H54 (cell line): ENCODE results near the gene HOXD10.

ENCODE experiments used
- DNase-seq: peaks from one replicate; pipeline ENCODE4 v3.0.0; 2011; ENCODE audit warnings: low spot score, mixed read lengths; ENCODE audit not compliant: insufficient read length
- FAIRE-seq: peaks from 3 replicates; lab custom pipeline; 2011; peaks lifted over from hg19 to GRCh38; lab: Jason Lieb, UNC
- POLR2A ChIP-seq: IDR thresholded peaks from 2 replicates; pipeline ENCODE4 v1.6.1; 2011; ENCODE audit warnings: low read depth, mild to moderate bottlenecking, low read length

The HOXD10 gene

DNA sequence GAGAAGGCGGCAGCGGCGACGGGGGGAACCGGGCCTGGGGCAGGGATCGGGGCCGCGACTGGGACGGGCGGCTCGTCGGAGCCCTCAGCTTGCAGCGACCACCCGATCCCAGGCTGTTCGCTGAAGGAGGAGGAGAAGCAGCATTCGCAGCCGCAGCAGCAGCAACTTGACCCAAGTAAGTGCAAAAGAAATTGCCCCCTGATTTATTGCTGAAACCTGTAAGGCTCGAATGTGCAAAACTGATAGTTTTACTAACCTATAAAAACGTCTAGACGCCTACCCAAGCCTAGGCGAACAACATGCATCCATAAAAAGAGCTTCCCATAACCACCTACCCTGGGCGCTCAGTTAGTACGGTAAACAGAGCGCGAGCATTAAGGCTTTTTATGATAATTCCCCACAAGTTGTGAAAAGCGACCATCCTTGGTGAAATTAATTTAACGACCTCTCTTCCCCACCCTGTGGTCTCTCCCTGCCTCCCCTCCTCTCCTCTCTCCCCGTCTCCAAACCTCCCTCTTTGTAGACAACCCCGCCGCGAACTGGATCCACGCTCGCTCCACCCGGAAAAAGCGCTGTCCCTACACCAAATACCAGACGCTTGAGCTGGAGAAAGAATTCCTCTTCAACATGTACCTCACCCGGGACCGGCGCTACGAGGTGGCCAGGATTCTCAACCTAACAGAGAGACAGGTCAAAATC, 7.0 kb downstream of the HOXD10 start:
- FAIRE-seq = no peak
- TF ChIP-seq POLR2A = no peak
- DNase-seq = no peak

DNA sequence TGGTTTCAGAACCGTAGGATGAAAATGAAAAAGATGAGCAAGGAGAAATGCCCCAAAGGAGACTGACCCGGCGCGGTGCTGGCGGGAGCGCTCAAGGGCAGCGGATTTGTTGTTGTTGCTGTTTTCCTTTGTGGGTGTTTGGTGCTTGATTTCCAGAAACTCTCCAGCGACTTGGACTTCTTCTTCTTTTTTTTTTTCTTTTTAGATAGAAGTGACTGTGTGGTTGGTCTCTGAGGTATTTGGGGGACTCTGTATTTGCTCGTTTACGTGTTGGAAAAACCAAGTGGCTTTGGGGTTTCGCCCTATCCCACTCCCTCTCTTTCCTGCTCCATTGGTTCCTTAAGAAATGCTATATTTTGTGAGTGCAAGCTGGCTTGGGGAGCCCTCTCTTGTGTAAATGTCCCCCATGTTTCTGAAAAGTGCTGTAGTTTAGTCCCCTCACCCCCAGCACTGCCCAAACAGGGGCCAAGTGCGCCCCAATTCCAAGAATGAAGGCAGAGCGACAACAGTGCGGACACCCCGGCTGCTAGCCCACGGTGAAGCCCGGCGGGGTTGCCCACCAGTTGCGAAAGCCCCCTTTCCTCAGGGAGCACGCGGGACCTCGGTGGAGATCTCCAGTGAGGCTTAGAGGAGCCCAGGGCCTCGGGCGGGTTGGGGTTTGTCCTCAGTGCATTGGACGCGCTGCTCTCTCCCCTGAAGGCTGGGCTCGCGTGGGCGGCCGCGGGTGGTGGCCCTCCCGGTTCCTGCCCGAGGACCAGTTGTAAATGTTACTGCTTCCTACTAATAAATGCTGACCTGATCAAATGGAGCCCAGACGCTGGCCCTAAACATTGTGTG, 7.8 kb downstream of the HOXD10 start:
- no peak for FAIRE-seq
- TF ChIP-seq POLR2A = no peak
- no peak for DNase-seq

DNA sequence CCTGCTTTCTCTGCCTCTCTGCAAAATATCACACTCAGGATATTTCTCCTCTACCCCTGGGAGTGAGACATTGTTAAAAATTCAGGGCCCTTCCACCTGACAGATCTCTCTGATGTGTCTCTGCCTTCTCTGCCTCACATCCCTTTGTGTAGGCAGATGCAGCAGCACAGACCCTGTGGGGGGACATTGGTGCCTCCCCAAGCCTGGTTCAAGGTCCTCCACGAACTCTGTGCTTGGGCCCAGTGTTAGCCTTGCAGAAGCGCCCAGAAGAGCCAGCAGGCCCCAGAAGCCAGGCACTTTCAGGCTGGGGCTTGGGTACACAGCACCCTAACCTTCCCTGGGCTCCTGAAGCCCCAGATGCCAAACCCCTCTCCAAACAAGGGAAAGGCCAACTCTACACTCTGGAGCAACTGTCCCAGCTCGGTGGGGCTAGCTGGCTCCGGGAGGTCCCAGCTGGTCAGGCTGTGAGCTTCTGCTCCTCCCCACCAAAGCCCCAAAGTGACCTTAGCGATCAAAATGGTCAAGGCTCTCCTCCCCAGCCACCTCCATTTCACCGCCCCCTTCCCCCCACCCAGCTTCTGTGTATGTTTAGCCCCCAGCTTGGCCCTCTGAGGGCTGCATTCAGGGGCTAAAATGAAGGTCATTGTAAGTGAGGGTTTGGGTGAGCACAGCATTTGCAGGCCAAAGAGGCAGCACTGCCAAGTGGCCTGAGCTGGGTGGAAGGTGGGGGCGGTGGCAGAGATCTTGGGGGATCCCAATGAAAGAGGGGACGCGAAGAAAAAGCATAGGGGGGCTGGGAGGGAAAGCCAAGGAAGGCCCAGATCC, 8.6 kb downstream of the HOXD10 start:
- DNase-seq (no peak), FAIRE-seq (no peak)
- TF ChIP-seq POLR2A = no peak

DNA sequence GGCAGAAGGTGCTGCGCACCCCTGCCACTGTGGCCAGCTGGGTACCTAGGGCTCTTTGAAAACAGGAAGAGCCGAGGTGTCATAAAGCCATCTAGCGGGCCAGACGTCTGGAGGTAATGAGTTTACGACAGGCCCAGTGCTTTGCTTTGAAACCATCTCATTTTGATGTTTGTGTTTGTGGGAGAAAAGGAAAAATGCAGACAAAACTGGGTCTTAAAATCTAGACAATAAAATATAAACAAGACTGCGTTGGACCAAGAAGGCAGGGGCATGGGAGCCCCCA, 9.1 kb downstream of the HOXD10 start:
- no peak for TF ChIP-seq POLR2A
- no peak for DNase-seq
- FAIRE-seq = no peak

DNA sequence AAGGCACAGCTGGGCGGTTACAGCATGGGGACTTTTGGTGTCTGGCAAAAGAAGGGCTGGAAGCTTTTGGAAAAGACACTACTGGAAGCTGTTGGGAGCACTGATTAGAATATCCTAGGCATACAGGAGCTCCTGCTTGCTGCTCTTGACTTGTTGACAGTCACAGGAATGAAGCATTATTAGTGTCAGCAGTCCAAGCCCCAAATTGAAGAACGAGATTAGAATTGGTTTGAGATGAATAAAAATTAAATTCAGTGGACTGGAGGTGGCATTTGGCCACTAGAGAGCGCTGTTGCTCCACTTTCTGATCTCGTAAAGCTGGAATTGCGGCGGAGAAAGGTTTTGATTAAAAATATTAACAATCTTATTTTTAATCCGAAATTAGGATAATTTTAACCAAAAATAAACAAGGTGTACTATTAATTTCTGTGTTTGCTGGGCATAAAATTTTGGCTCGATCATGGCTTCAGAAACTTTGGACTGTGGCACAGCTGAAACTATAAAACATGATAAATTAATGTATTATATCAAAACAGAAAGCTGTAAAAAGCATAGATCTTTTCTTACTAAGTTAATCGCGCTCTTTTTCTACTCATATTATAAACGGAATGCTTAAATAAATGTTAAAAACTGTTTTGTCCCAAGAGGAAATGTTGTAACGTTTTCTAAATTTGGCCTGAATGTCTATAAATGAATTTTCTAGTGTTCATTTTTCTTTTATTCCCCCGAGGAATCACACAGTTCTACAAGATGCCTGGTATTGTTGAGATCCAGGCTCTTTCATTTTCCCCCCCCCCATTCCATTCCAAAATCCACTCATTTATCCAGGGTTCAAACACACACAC, 10.6 kb downstream of the HOXD10 start:
- TF ChIP-seq POLR2A = no peak

DNA sequence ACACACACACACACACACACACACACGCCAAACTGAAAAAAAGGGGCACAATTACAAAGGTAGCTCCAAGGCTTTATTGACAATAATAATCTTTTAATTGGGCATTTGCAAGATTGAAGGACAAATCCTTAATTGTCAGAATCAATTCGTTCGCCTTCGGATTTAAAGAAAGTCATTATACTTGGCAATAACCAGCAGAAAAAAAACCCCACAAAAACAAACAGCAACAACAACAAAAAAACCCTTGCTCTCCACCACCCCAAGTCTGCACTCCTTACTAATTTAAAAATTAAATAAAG, 11.1 kb downstream of the HOXD10 start:
- no peak for TF ChIP-seq POLR2A
- FAIRE-seq = no peak
- no peak for DNase-seq

More for the DNA sequence above, 10.6 kb downstream of the HOXD10 start:
- peak; percentile 82 for FAIRE-seq
- no peak for DNase-seq

DNA sequence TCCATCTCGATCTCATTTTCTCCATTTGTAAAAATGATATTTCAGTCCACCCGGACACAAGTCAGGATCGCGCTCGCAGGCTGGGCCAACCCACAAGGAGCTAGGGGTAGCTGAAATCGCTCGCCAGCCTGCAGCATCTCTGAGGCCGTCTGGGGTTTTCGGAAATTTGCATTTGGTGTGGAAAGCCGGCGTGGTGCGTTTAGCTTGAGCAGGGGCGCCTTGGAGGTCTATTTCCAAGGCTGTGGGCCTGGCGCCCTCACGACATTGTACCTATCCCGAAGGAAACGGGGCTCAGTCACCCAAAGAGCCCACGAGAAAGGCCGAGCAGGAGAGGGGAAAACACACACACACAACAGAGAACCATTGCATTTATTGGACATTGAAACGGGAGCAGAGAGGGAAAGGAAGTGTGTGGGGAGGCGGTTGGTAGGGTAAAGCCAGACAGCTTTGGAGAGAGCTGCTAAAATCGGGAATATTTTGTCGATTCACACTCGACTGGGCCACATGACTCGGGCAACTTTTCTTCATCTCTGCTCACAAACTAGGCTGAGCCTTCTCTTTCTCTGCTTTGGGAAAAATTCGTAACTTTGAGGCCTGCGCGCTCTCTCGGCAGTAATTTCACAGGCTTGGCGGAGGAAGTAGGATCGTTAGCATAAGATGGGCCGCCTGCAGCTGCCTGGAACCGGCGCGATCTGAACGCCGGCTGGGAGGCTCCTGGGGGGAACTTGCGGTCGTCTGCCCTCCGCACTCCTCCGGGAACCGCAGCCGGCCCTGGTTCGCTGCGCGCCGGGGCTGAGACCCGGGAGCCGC, 11.8 kb downstream of the HOXD10 start:
- TF ChIP-seq POLR2A = no peak
- FAIRE-seq (no peak), DNase-seq (no peak)

DNA sequence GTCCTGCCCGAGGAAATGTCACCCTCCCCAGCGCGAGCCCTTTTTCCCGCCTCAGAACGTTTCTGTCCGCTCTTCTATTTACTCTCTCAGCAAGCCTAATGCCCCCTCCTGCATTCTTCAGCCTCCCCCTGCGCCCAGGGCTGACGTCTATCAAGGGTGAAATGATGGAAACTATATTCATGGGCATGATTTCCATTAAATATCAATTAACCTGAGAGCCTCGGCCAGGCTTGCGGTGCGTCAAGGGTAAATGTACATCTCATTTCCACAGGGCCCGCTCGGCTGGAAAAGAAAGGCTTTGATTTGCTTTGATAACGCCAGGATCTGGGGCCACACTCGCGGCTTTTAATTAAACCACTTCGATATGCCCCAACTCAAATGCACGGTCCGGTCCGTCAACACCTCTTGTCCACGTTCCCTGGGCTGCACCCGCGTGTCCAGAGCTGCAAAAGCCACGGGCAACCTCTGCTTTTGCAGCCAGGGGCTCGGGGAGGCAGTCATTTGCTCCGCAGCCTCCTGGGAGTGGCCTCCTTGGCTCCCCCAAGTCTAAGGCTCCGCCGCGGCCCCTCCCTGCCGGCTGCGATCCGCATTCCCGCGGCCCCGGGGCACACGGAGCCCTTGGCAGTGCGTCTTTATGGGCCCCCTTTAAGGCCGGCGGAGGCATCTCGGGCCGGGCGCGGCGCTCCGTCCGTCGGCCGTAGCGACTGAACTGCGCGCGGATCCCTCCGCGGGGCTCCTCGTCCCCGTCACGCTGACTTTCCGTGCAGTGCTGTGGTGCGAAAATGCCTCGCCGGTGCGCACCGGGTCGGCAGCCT, 12.6 kb downstream of the HOXD10 start, which contains the start of gene HOXD8:
Gene HOXD8, plus strand, starts transcription at position 724 of the 815 bp plus-strand sequence. CDS start 662 bp downstream, outside the sequence.
- 0 out of 2 replicates have a peak, but pooled peaks have one; percentile 29 for TF ChIP-seq POLR2A
- DNase-seq (no peak), FAIRE-seq (no peak)

DNA sequence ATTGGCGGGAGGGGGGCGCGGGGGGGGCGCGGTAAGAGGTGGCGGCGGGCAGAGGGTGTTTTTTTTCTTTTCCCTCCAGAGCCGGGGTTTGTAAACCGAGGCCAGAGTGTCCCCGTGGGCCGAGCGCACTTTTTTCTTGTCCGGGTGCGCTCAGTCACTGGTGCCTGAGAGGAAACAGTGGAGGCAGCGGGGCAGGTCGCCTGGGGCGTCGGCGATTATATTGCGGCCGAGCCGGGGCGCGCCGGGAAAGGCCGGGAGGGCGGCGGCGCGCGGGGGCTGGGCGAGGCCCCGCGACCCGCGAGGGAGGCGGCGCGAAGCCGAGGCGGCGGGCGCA, 13.2 kb downstream of the HOXD10 start:
- no peak for FAIRE-seq

DNA sequence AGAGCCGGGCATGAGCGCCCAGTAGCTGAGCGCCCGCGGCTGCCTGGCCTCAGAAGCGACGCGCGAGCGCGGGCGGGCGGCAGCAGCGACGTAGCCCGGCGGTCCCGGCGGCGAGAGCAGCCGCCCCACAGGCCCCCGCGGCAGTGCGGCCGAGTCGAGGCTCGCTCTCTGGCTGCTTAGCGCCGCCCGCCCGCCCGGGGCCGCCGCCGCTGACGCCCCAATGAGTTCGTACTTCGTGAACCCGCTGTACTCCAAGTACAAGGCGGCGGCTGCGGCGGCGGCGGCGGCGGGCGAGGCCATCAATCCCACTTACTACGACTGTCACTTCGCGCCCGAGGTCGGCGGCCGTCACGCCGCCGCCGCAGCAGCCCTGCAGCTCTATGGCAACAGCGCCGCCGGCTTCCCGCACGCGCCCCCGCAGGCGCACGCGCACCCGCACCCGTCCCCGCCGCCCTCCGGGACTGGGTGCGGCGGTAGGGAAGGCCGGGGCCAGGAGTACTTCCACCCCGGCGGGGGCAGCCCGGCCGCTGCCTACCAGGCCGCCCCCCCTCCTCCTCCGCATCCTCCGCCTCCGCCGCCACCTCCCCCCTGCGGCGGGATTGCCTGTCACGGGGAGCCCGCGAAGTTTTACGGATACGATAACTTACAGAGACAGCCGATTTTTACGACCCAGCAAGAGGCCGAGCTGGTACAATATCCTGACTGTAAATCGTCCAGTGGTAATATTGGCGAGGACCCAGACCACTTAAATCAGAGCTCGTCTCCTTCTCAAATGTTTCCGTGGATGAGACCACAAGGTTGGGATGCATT, 13.8 kb downstream of the HOXD10 start:
- FAIRE-seq = no peak
- DNase-seq = peak; percentile 57

More for the DNA sequence above, 13.2 kb downstream of the HOXD10 start:
- no peak for DNase-seq
- TF ChIP-seq POLR2A = no peak

More for the DNA sequence above, 13.8 kb downstream of the HOXD10 start:
- peak; percentile 25; the same call in 1 of the 2 replicates for TF ChIP-seq POLR2A
